HFFc6 (cell line): ENCODE results near the gene INPP5D. TPM values are rescaled to one million over a fixed set of nuclear protein-coding genes. Genes with fewer than 3 reads are reported as not detected.

Experiments used
- DNase-seq: peaks from one replicate; pipeline ENCODE4 v3.0.0-alpha.2; 2018
- H3K27ac Mint-ChIP-seq: 2 replicates; pipeline ENCODE4 v1.8.0; 2020; ENCODE audit warnings: mild to moderate bottlenecking, mixed read lengths
- H3K27me3 Mint-ChIP-seq: 2 replicates; pipeline ENCODE4 v1.8.0; 2021; ENCODE audit warnings: mild to moderate bottlenecking, moderate library complexity, mixed read lengths; ENCODE audit not compliant: insufficient read depth
- H3K36me3 Mint-ChIP-seq: 2 replicates; pipeline ENCODE4 v1.8.0; 2021; ENCODE audit warnings: low read depth, mixed read lengths
- H3K4me1 Mint-ChIP-seq: 2 replicates; pipeline ENCODE4 v1.8.0; 2020; ENCODE audit warnings: low read depth, mixed read lengths
- H3K4me3 Mint-ChIP-seq: 2 replicates; pipeline ENCODE4 v1.8.0; 2020; ENCODE audit warnings: mild to moderate bottlenecking, moderate library complexity, mixed read lengths
- H3K9me3 Mint-ChIP-seq: 2 replicates; pipeline ENCODE4 v1.8.0; 2020; ENCODE audit warnings: mild to moderate bottlenecking, mixed read lengths
- total RNA-seq, 6 experiments: library from RNA; stranded (reverse); fragmentation: NEBNext Ultra II Directional; extraction: Animal tissue kit (Norgen Biotek cat#: 25700); gene quantifications; 2 replicates in 1 of 6; 3 replicates in 5 of 6; pipeline ENCODE4 v1.2.3, GENCODE V29; 2021
- TF ChIP-seq, protein P1 (sequence below): fragments of 200-600 bp; sonication (generic); IDR thresholded peaks from 2 replicates; pipeline ENCODE4 v1.5.0; 2021; ENCODE audit warnings: antibody characterized with exemption, mild to moderate bottlenecking

INPP5D gene
- total RNA-seq, 6 experiments from 2014 or later, result 0.19 to 0.66 (median 0.43) TPM; not detected in 1

DNA sequence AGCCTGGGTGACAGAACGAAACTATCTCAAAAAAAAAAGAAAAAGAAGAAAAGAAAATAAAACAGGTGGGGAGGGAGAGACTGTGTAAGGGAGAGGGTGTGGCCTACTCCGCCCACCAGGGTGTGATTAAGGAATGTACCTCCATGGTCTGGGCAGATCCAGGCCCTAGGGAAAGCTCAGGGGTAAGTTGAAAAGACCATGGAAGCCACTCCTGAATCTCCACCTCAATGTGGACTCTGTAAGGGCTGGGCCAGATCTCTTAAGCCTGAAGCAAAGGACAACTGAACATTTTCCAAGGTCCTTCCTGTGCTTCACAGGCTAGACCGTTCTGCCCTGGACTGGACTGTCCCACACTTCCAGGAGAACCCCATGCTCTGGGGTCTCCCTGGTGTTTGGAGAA is 181.7 kb downstream of the INPP5D start:
- Mint-ChIP-seq H3K36me3 (no peaks in the 10 kb centered on the region), H3K4me3 (no peak overlapping the region), H3K27me3 (peaks cover 16% of the 10 kb centered on the region), H3K9me3 (no peaks in the 10 kb centered on the region; the same call in 1 of the 2 replicates), H3K4me1 (peaks cover 12% of the 10 kb centered on the region), H3K27ac (no peak overlapping the region)
- TF ChIP-seq, protein P1, sequence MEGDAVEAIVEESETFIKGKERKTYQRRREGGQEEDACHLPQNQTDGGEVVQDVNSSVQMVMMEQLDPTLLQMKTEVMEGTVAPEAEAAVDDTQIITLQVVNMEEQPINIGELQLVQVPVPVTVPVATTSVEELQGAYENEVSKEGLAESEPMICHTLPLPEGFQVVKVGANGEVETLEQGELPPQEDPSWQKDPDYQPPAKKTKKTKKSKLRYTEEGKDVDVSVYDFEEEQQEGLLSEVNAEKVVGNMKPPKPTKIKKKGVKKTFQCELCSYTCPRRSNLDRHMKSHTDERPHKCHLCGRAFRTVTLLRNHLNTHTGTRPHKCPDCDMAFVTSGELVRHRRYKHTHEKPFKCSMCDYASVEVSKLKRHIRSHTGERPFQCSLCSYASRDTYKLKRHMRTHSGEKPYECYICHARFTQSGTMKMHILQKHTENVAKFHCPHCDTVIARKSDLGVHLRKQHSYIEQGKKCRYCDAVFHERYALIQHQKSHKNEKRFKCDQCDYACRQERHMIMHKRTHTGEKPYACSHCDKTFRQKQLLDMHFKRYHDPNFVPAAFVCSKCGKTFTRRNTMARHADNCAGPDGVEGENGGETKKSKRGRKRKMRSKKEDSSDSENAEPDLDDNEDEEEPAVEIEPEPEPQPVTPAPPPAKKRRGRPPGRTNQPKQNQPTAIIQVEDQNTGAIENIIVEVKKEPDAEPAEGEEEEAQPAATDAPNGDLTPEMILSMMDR, result no peak
- DNase-seq, result no peak

DNA sequence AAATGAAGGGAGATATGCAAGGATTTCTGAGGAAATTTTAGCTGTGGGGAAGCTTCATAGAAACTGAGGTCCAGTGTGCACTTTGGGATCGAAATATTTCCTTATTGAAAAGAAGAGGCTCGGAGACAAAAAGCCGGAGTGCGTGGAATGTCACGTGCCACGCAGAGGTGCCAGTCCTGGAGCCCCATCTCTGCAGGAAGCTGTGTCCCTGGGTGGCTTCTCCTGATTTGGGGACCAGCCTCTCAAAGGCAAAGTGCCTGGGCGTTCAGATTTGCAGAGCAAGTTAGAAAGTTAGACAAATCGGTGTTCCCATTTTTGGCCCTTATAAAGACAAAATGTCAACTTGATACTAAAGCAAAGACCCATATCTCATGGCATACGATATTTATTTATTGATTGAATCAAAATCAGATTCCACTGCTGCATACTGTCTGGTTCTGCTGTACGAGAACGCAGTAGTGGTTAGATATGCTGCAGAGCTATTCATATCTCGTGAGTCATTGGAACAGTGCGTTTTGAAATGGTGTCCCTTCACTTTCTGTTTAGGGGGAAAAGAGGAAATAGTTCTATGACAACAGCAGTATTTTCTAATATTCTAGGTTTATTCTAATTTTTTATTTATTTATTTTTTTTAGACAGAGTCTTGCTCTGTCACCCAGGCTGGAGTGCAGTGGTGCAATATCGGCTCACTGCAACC is 182.2 kb downstream of the INPP5D start:
- Mint-ChIP-seq H3K36me3 (no peaks in the 10 kb centered on the region), H3K27me3 (peaks cover 10% of the 10 kb centered on the region), H3K27ac (no peak overlapping the region), H3K4me3 (no peak overlapping the region), H3K9me3 (no peaks in the 10 kb centered on the region), H3K4me1 (peaks cover 16% of the 10 kb centered on the region)
- TF ChIP-seq, protein P1, result no peak
- DNase-seq, result no peak

DNA sequence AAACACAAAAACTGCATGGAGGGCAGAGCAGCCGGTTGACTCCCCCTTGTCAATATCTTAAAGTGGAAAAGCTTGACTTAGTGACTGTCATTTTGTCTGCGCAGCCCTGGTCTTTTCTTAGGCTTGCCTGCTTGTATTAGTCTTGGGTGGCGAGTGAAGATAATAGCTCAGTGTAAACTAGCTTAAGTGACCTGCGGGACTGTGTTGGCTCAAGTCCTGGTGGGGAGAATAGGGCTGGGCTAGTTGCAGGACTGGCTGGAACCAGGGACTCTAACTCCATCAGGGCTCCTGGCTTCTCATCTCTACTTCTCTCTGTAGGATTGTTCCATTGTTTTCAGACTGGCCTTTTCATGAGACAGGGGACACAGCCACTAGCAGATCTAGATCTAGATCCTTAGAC is 183.2 kb downstream of the INPP5D start:
- TF ChIP-seq, protein P1, result no peak

DNA sequence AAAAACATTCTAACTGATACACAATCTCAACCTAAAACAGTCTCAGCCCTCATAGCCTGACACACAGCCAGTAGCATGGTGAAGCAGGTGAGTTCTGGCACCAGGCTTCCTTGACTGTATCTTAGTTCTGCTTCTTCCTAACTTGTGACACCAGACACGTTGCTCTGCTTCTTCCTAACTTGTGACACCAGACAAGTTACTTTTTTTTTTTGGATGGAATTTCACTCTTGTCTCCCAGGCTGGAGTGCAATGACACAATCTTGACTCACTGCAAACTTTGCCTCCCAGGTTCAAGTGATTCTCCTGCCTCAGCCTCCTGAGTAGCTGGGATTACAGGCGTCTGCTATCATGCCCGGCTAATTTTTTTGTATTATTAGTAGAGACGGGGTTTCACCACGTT is 184.7 kb downstream of the INPP5D start:
- no peaks in the 10 kb centered on the region for H3K36me3 Mint-ChIP-seq
- peaks cover 29% of the 10 kb centered on the region for H3K4me1 Mint-ChIP-seq
- no peak overlapping the region; the same call in 1 of the 2 replicates for H3K27ac Mint-ChIP-seq
- no peaks in the 10 kb centered on the region for H3K9me3 Mint-ChIP-seq
- TF ChIP-seq, protein P1, result no peak
- H3K4me3 Mint-ChIP-seq, result no peak overlapping the region
- peaks cover 5% of the 10 kb centered on the region for H3K27me3 Mint-ChIP-seq
- DNase-seq, result peak; percentile 19

More for the DNA sequence above, 183.2 kb downstream of the INPP5D start:
- Mint-ChIP-seq H3K36me3 (no peaks in the 10 kb centered on the region), H3K27me3 (peaks cover 7% of the 10 kb centered on the region), H3K4me3 (no peak overlapping the region), H3K27ac (no peak overlapping the region), H3K4me1 (peaks cover 25% of the 10 kb centered on the region), H3K9me3 (no peaks in the 10 kb centered on the region)
- DNase-seq, result no peak

DNA sequence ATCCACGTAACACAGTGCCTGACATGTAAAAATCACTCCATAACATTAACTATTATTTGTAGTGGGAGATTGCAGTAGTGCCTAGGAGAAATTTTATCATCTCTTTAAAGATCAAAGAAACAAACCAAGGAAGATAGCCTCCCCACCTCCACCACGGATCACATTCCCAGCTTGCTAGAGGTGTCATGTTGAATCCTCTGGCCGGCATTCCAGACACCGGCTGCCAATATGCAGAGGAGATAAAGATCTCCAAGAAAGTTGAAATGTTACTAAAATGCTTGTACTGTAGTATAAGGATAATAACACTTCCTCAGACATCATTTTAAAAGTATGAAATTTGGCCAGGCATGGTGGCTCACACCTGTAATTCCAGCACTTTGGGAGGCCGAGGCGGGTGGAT is 185.3 kb downstream of the INPP5D start:
- H3K27ac Mint-ChIP-seq, result no peak overlapping the region
- peaks cover 29% of the 10 kb centered on the region for H3K4me1 Mint-ChIP-seq
- no peak for DNase-seq
- H3K36me3 Mint-ChIP-seq, result no peaks in the 10 kb centered on the region
- H3K27me3 Mint-ChIP-seq, result peaks cover 5% of the 10 kb centered on the region
- H3K9me3 Mint-ChIP-seq, result no peaks in the 10 kb centered on the region
- no peak overlapping the region for H3K4me3 Mint-ChIP-seq
- TF ChIP-seq, protein P1, result no peak
